Muscle of leg (tissue), 11 donors: Measurements from ENCODE around the gene MUC16. TPM values are rescaled to one million over a fixed set of nuclear protein-coding genes. Genes with fewer than 3 reads are reported as not detected.

ENCODE experiments used
- DNase-seq: peaks from one replicate; pipeline ENCODE4 v3.0.0; 2013
- H3K27ac ChIP-seq: one replicate; pipeline ENCODE4 v1.5.1; 2013; ENCODE audit warnings: mild to moderate bottlenecking, low read length, control low read depth
- H3K27me3 ChIP-seq: one replicate; pipeline ENCODE4 v1.6.1; 2013; ENCODE audit warnings: low read length; ENCODE audit not compliant: control insufficient read depth, insufficient read depth
- H3K36me3 ChIP-seq: one replicate; pipeline ENCODE4 v1.6.1; 2013; ENCODE audit warnings: low read length; ENCODE audit not compliant: control insufficient read depth, insufficient read depth
- H3K4me1 ChIP-seq: one replicate; pipeline ENCODE4 v1.6.1; 2013; ENCODE audit warnings: low read length; ENCODE audit not compliant: control insufficient read depth, insufficient read depth
- H3K4me3 ChIP-seq: one replicate; pipeline ENCODE4 v1.5.1; 2013; ENCODE audit warnings: low read length, control low read depth
- H3K9me3 ChIP-seq: replicated peaks from 2 replicates; pipeline ENCODE4 v1.6.1; 2013; ENCODE audit warnings: low read depth, low read length; ENCODE audit not compliant: control insufficient read depth
- WGBS: methylation state at CpG from one replicate; pipeline ENCODE4 v1.1.5; 2013; ENCODE audit warnings: missing lambda C conversion rate; ENCODE audit not compliant: insufficient coverage; 5-methylcytosine and 5-hydroxymethylcytosine counted together
- polyA plus RNA-seq, 8 donors: library from polyadenylated mRNA; unstranded; fragments of 120-200 nt; gene quantifications; one replicate each; pipeline versions ENCODE4 v1.2.1 to v1.2.3, GENCODE V29; 2013; ENCODE audit warnings: inconsistent platforms in 1 of 8, low replicate concordance in 1 of 8; ENCODE audit not compliant: insufficient read length in 8 of 8, insufficient read depth in 1 of 8
- total RNA-seq: library from RNA; stranded (reverse); fragments of 120-200 nt; gene quantifications from one replicate; pipeline ENCODE4 v1.2.4, GENCODE V29; 2013

Gene MUC16
- total and polyA plus RNA-seq, 9 donors = 0.04 to 0.30 (median 0.17) TPM; not detected in 5

DNA sequence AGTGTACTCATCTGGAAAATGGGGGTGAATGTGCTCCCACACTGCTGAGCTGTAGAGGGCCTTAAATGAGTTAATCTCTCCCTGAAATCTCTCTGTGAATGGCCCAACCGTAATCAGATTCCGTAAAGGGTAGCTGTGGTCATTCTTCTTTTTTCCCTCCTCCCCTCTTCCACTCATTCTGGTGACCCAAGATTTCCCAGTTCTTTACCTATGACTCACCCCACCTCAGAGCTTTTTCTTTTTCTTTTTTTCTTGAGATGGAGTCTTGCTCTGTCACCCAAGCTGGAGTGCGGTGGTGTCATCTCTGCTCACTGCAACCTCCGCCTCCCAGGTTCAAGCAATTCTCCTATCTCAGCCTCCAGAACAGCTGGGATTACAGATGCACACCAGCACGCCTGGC, 33.3 kb upstream of the MUC16 start:
- Histone ChIP-seq H3K4me1 (no peaks in the 10 kb centered on the region), H3K27me3 (no peaks in the 10 kb centered on the region), H3K36me3 (no peaks in the 10 kb centered on the region), H3K4me3 (no peak overlapping the region), H3K9me3 (no peaks in the 10 kb centered on the region), H3K27ac (no peak overlapping the region)
- 100% methylated on average over 2 of the region's 5 CpGs for WGBS
- DNase-seq = no peak

DNA sequence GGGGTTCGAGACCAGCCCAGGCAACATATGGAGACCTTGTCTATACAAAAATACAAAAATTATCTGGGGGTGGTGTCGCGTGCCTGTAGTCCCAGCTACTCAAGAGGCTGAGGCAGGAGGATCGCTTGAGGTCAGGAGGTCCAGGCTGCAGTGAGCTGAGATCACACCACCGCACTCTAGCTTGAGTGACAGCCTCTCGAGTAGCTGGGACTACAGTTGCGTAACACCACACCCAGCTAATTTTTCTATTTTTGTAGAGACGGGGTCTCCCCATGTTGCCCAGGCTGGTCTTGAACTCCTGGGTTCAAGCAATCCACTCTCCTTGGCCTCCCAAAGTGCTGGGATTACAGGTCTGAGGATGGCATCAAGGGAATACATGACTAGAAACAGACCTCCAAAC, 30.8 kb upstream of the MUC16 start:
- Histone ChIP-seq H3K9me3 (no peaks in the 10 kb centered on the region), H3K36me3 (no peaks in the 10 kb centered on the region), H3K4me3 (no peak overlapping the region), H3K27me3 (no peaks in the 10 kb centered on the region), H3K27ac (no peak overlapping the region), H3K4me1 (no peaks in the 10 kb centered on the region)
- no peak for DNase-seq
- WGBS = 92% methylated on average over 5 of the region's 8 CpGs

DNA sequence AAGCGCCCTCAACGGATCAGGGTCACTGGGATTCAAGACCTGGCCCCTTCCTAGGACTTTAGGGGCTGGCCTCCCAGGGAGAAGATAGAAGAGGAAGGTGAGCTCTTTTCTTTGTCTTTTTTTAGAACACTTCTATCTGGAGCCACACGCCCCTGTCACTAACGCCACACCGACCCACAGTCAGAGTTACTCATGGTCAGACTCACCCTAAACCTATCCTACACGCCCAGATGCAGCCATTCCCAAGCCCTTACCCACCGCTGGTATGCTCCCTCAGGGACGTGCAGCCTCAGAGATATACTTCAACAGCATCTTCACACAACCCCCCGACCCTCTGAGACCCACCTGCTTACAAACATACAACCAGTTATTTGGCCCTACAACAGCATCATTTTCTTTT, 29.9 kb upstream of the MUC16 start:
- H3K27me3 ChIP-seq = no peaks in the 10 kb centered on the region
- no peaks in the 10 kb centered on the region for H3K36me3 ChIP-seq
- no peaks in the 10 kb centered on the region for H3K9me3 ChIP-seq
- H3K4me1 ChIP-seq = no peaks in the 10 kb centered on the region
- H3K4me3 ChIP-seq = no peak overlapping the region
- H3K27ac ChIP-seq = no peak overlapping the region
- no peak for DNase-seq
- 67% methylated on average over 7 of the region's 9 CpGs for WGBS

DNA sequence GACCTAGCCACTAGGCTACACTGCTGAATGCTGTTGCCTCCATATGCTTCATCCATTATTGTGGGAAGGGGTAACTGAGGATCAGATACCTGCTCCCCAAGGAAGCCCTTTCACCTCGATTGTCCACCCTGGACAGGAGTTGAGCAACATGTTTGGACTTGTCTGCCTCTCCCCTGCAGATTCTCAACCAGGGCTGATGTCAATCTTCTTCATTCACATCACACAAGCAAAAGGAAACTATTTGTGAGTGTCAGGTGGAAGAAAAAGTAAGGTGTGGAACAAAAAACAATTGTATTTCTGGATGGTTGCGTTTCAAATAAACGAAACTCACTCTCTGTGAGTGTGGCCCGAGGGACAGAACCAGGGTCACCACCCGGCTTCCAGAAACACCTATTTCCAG, 29.5 kb upstream of the MUC16 start:
- no peaks in the 10 kb centered on the region for H3K27me3 ChIP-seq
- DNase-seq = no peak
- no peaks in the 10 kb centered on the region for H3K4me1 ChIP-seq
- H3K4me3 ChIP-seq = no peak overlapping the region
- 85% methylated on average over 4 of the region's 5 CpGs for WGBS
- no peak overlapping the region for H3K27ac ChIP-seq
- no peaks in the 10 kb centered on the region for H3K36me3 ChIP-seq
- H3K9me3 ChIP-seq = no peaks in the 10 kb centered on the region

DNA sequence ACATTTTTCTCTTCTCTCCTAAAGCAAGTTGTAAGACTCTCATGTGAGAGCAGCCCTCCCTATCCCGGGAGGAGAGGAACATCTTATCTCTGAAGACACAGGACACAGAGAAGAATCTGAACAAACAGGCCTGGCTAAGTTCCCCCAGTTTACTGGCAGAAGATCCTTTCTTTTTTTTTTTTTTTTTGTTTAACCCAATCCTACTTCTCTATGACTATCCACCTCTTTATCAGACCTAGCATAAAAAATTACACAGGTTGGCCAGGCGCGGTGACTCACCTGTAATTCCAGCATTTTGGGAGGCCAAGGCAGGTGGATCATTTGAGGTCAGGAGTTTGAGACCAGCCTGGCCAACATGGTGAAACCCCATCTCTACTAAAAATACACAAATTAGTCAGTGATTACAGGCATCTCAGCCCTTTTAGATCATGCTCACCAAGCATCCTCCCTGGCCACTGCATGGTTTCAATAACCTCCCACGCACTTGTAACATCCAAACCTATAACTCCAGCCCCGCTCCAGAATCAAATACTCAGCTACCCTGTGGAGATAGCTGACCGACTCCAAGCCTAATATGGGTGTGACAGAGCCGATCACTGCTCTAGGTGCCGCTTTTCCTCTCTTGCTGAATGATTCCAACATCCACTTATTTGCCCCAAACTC, 27.3 kb upstream of the MUC16 start:
- 84% methylated on average over 7 of the region's 8 CpGs for WGBS
- H3K4me3 ChIP-seq = no peak overlapping the region
- H3K36me3 ChIP-seq = no peaks in the 10 kb centered on the region
- H3K4me1 ChIP-seq = no peaks in the 10 kb centered on the region
- no peaks in the 10 kb centered on the region for H3K9me3 ChIP-seq
- no peak overlapping the region for H3K27ac ChIP-seq
- no peaks in the 10 kb centered on the region for H3K27me3 ChIP-seq
- no peak for DNase-seq

DNA sequence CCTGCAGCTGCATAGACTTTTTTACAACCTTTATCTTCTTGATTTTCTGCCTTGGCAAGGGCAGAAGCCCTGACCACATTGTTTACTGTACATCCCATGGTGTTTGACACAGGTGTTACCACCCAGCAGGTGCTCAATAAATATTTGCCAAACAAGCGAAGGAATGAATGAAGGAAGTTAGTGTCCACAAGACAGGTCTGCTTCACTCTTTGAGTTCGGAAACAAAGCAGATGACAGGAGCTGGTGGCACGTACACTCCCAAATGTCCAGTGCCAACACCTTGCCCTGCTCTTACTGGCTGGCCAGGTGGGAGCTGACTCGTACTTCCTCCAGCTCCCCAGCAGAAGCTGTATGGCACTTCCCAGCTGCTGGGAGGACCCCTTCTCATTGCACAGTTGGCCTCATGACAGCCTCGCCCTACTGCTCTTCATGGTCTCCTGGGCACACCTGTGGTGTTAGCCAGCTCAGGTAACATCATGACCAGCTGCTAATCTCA, 22.0 kb upstream of the MUC16 start:
- Histone ChIP-seq H3K36me3 (no peaks in the 10 kb centered on the region), H3K9me3 (no peaks in the 10 kb centered on the region), H3K4me3 (no peak overlapping the region), H3K27me3 (no peaks in the 10 kb centered on the region), H3K27ac (no peak overlapping the region), H3K4me1 (no peaks in the 10 kb centered on the region)
- DNase-seq = no peak
- 69% methylated on average over 5 of the region's 5 CpGs for WGBS

DNA sequence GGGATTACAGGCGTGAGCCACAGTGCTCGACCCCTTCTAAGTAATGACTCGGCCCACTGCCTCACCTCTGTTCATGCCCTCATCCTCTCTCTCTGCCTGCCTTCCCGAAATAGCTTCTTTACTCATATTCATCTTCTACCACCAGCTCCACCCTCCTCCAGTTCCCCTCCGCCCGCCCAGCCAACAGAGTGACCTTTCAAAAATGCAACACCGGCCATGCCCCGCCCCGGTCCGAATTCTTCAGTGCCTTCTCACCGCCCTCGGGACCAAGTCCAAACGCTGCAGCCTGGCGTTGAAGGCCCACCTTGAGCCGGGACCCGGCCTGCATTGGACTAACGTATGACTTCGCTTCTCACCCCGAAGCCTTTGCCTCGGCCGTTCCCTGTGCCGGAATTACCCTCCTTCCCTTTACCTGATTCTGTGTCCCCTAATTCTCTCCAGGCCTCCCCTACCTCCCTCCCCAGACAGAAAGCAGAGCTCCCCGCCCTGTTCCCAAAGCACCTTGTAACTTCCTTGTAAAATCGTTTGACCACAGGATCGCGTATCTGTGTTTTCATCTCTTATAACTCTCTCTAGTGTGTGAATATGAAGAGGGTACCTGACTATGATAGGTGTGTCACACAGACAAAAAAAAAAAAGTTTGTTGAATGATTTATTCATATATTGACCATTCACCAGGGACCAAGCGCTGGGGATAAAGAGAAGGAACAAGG, 8.1 kb upstream of the MUC16 start:
- Histone ChIP-seq H3K27me3 (no peaks in the 10 kb centered on the region), H3K4me3 (no peak overlapping the region), H3K4me1 (no peaks in the 10 kb centered on the region), H3K27ac (no peak overlapping the region), H3K9me3 (no peaks in the 10 kb centered on the region), H3K36me3 (no peaks in the 10 kb centered on the region)
- WGBS = 80% methylated on average over 24 of the region's 27 CpGs
- DNase-seq = no peak

DNA sequence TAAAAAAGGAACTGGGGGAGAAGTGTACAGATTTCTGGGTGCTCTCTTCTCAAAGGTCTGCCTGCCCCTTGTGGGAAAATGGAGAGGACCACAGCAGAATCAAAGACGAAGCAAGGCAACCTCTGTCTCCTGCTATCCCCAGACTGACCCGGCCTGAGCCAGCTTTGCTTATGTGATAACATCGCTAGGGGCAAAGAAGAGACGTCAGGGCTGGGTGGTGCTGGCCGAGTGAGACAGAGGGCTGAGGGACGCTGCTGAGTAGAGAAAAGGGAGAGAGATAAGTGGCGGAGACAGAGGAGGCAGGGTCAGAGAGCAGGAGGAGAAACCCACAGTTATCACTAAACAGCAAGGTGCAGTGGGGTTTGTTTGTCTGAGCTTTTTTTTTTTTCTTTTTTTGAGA, 4.6 kb upstream of the MUC16 start:
- Histone ChIP-seq H3K4me1 (no peaks in the 10 kb centered on the region), H3K4me3 (no peak overlapping the region), H3K27ac (no peak overlapping the region), H3K36me3 (no peaks in the 10 kb centered on the region), H3K9me3 (no peaks in the 10 kb centered on the region), H3K27me3 (no peaks in the 10 kb centered on the region)
- DNase-seq = no peak
- WGBS = 45% methylated on average over 5 of the region's 7 CpGs

DNA sequence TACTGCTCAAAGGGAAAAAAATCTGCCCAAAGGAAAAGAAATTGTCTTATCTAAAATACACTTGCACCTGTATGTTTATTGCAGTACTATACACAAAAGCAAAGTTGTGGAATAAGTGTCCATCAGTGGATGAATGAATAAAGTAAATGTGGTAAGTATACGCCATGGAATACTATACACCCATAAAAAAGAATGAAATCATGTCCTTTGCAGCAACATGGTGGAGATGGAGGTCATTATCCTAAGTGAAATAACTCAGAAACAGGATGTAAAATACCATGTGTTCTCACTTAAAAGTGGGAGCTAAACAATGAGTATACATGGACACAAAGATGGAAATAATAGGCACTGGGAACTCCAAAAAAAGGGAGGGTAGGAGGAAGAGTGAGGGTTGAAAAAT, 3.8 kb upstream of the MUC16 start:
- no peaks in the 10 kb centered on the region for H3K36me3 ChIP-seq
- no peaks in the 10 kb centered on the region for H3K9me3 ChIP-seq
- H3K4me3 ChIP-seq = no peak overlapping the region
- no peak overlapping the region for H3K27ac ChIP-seq
- H3K27me3 ChIP-seq = no peaks in the 10 kb centered on the region
- no CpG with 5 or more reads among the region's 1 CpG for WGBS
- no peak for DNase-seq
- H3K4me1 ChIP-seq = no peaks in the 10 kb centered on the region

DNA sequence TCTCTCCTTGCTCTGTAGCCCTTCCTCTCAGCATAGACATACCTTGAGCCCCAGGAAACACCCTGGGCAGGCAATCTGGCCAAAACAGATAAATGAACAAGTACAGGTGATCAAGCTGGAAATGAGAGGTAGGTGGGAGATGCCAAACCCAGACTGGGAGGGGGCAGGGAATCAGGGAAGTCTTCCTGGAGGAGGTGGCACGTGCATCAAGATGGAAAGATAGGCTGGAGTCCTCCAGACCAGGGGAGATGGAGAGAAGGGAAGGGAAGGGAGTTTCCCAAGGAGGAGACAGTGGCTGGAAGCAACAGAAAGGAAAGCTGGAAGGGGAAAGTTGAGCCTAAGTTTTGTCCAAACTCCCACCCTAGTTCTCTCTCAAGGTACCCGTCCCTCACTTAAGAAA, 1.7 kb upstream of the MUC16 start:
- Histone ChIP-seq H3K9me3 (no peaks in the 10 kb centered on the region), H3K4me1 (no peaks in the 10 kb centered on the region), H3K36me3 (no peaks in the 10 kb centered on the region), H3K4me3 (no peak overlapping the region), H3K27me3 (no peaks in the 10 kb centered on the region), H3K27ac (no peak overlapping the region)
- no peak for DNase-seq
- WGBS = 59% methylated on average over 2 of the region's 2 CpGs
